K562 (cell line): Measurements from ENCODE around the gene CD320. TPM values are rescaled to one million over a fixed set of nuclear protein-coding genes. Genes with fewer than 3 reads are reported as not detected.

Source experiments
- ATAC-seq: fragments of 200-7000 bp; cut with Tn5 transposase; 3 replicates; pipeline ENCODE4 v1.9.1; 2020; ENCODE audit warnings: moderate library complexity
- BruUV-seq: library from RNA; stranded (reverse); fragments of 400-500 nt; replicated peaks from 2 replicates; lab custom pipeline; 2021; lab: Mats Ljungman, UMichigan
- CTCF ChIA-PET: fragments of 300-600 bp; formaldehyde crosslinking; extraction: SDS; loops from one replicate; lab custom pipeline; 2021; ENCODE audit warnings: low intra/inter-chr PET ratio; lab: Yijun Ruan, JAX
- POLR2A ChIA-PET: fragments of 300-600, 350-650 bp; sonication (Branson Sonifier 250); formaldehyde crosslinking; extraction: SDS; loops from one replicate; lab custom pipeline; 2021; ENCODE audit warnings: antibody characterized with exemption, inconsistent platforms; lab: Yijun Ruan, JAX
- DNase-seq, 4 experiments: peaks; one replicate each; pipeline versions ENCODE4 v3.0.0 to v3.0.0-alpha.2; 2011 to 2018; ENCODE audit warnings: low spot score in 3 of 4, mixed read lengths in 3 of 4; ENCODE audit errors: extremely low read depth in 1 of 4
- FAIRE-seq: peaks from 2 replicates; lab custom pipeline; 2011; peaks lifted over from hg19 to GRCh38; lab: Jason Lieb, UNC
- H2AFZ ChIP-seq: 2 replicates; pipeline ENCODE4 v1.6.0; 2011; ENCODE audit warnings: low read depth, low read length, control low read depth, inconsistent platforms
- H3K27ac ChIP-seq: fragments of 200-600 bp; 3 replicates; pipeline ENCODE4 v1.8.0; 2011; ENCODE audit warnings: low read depth, mild to moderate bottlenecking, control low read depth, inconsistent platforms, low read length, moderate library complexity, mixed read lengths; ENCODE audit errors: extremely low read depth
- H3K27me3 ChIP-seq, 2 experiments: fragments of 300-600 bp in 1 of 2; 2 replicates in 1 of 2; 3 replicates in 1 of 2; pipeline versions ENCODE4 v1.6.0 to v1.8.0; 2011; ENCODE audit warnings: inconsistent platforms in 2 of 2, low read length in 2 of 2, mild to moderate bottlenecking in 1 of 2, mixed read lengths in 1 of 2, moderate library complexity in 1 of 2; ENCODE audit not compliant: control insufficient read depth in 2 of 2, insufficient read depth in 2 of 2
- H3K36me3 ChIP-seq: fragments of 300-600 bp; 3 replicates; pipeline ENCODE4 v1.8.0; 2011; ENCODE audit warnings: mild to moderate bottlenecking, low read length, inconsistent platforms; ENCODE audit not compliant: control insufficient read depth, insufficient read depth
- H3K4me1 ChIP-seq, 2 experiments: fragments of 200-600 bp in 1 of 2; replicated peaks in 1 of 2; 2 replicates in 1 of 2; 3 replicates in 1 of 2; pipeline versions ENCODE4 v1.5.1 to v1.8.0; 2011; ENCODE audit warnings: inconsistent platforms in 2 of 2, low read length in 2 of 2, mild to moderate bottlenecking in 1 of 2, mixed read lengths in 1 of 2, moderate library complexity in 1 of 2; ENCODE audit not compliant: control insufficient read depth in 2 of 2, insufficient read depth in 2 of 2
- H3K4me2 ChIP-seq: 2 replicates; pipeline ENCODE4 v1.6.1; 2011; ENCODE audit warnings: low read length, control low read depth, inconsistent platforms, mixed read lengths; ENCODE audit not compliant: insufficient read depth
- H3K4me3 ChIP-seq: fragments of 200-600 bp; sonication (generic), shearing (Covaris generic); 2 replicates; pipeline ENCODE4 v1.5.1; 2016; ENCODE audit warnings: control low read depth, inconsistent platforms
- H3K79me2 ChIP-seq: fragments of 200-600 bp; 3 replicates; pipeline ENCODE4 v1.8.0; 2011; ENCODE audit warnings: low read length, inconsistent platforms; ENCODE audit not compliant: control insufficient read depth, insufficient read depth
- H3K9ac ChIP-seq, 2 experiments: 2 replicates each; pipeline versions ENCODE4 v1.6.0 to v1.6.1; 2011; ENCODE audit warnings: low read depth in 2 of 2, low read length in 2 of 2, control low read depth in 1 of 2, inconsistent platforms in 1 of 2, mild to moderate bottlenecking in 1 of 2, mixed read lengths in 1 of 2; ENCODE audit not compliant: insufficient read depth in 1 of 2
- H3K9me1 ChIP-seq: one replicate; pipeline ENCODE4 v1.6.0; 2011; ENCODE audit warnings: inconsistent platforms, mild to moderate bottlenecking, low read length, moderate library complexity; ENCODE audit not compliant: control insufficient read depth, insufficient read depth
- H3K9me3 ChIP-seq: replicated peaks from 2 replicates; pipeline ENCODE4 v1.5.1; 2011; ENCODE audit warnings: low read depth, low read length, inconsistent platforms; ENCODE audit not compliant: control insufficient read depth, insufficient read depth
- H4K20me1 ChIP-seq: replicated peaks from 2 replicates; pipeline ENCODE4 v1.6.1; 2011; ENCODE audit warnings: low read length, inconsistent platforms, mixed read lengths; ENCODE audit not compliant: control insufficient read depth, insufficient read depth
- BRCA1 ChIP-seq, 2 experiments: fragments of 450-650 bp in 1 of 2; sonication (generic) in 1 of 2; formaldehyde crosslinking in 1 of 2; IDR thresholded peaks; 2 replicates each; pipeline versions ENCODE4 v1.5.0 to v1.6.1; 2017 to 2020; ENCODE audit warnings: mild to moderate bottlenecking in 1 of 2, missing genetic modification reagents in 1 of 2
- CHD1 ChIP-seq: fragments of 200-600 bp; sonication (generic); IDR thresholded peaks from one replicate; pipeline ENCODE4 v1.6.1; 2012; ENCODE audit warnings: mild to moderate bottlenecking, moderate library complexity, low read length, inconsistent platforms
- DMBX1 ChIP-seq: fragments of 250-450 bp; sonication (Bioruptor Pico); IDR thresholded peaks from 2 replicates; pipeline ENCODE4 v1.8.0; 2022; ENCODE audit warnings: inconsistent platforms, mild to moderate bottlenecking, moderate library complexity, borderline replicate concordance
- DNMT1 ChIP-seq: fragments of 450-650 bp; IDR thresholded peaks from 2 replicates; pipeline ENCODE4 v1.6.1; 2016; ENCODE audit warnings: antibody characterized with exemption, mild to moderate bottlenecking
- DPF2 ChIP-seq: fragments of 450-650 bp; IDR thresholded peaks from 2 replicates; pipeline ENCODE4 v1.6.1; 2016
- HNRNPK ChIP-seq: fragments of 200-400 bp; formaldehyde crosslinking; IDR thresholded peaks from one replicate; pipeline ENCODE4 v1.6.1; 2018; ENCODE audit warnings: mild to moderate bottlenecking, low read depth, low read length; ENCODE audit not compliant: poor library complexity, severe bottlenecking
- MED1 ChIP-seq: sonication (generic); formaldehyde crosslinking; IDR thresholded peaks from 2 replicates; pipeline ENCODE4 v1.8.1; 2023; ENCODE audit warnings: missing genetic modification reagents, borderline replicate concordance
- NFRKB ChIP-seq: fragments of 450-650 bp; IDR thresholded peaks from 2 replicates; pipeline ENCODE4 v1.6.1; 2016; ENCODE audit warnings: low read depth
- RB1 ChIP-seq: fragments of 450-650 bp; IDR thresholded peaks from 2 replicates; pipeline ENCODE4 v1.6.1; 2017; ENCODE audit warnings: low read depth, mild to moderate bottlenecking
- SAP30 ChIP-seq: fragments of 200-600 bp; sonication (generic); IDR thresholded peaks from 2 replicates; pipeline ENCODE4 v1.6.1; 2012; ENCODE audit warnings: borderline replicate concordance, low read depth, mild to moderate bottlenecking, moderate library complexity, low read length, control low read depth, inconsistent platforms; ENCODE audit not compliant: insufficient read depth, poor library complexity, severe bottlenecking
- SMAD2 ChIP-seq: fragments of 150-350 bp; IDR thresholded peaks from 2 replicates; pipeline ENCODE4 v1.6.1; 2014; ENCODE audit warnings: low read depth, mild to moderate bottlenecking, low read length
- SOX6 ChIP-seq: fragments of 450-650 bp; IDR thresholded peaks from 2 replicates; pipeline ENCODE4 v1.6.1; 2014; ENCODE audit warnings: mild to moderate bottlenecking
- TEAD1 ChIP-seq, 2 experiments: fragments of 450-650 bp in 1 of 2; sonication (generic) in 1 of 2; formaldehyde crosslinking; IDR thresholded peaks; 2 replicates each; pipeline versions ENCODE4 v1.4.0 to v1.8.0; 2020 to 2022; ENCODE audit warnings: mild to moderate bottlenecking in 2 of 2, missing genetic modification reagents in 1 of 2
- USF2 ChIP-seq: sonication (generic); formaldehyde crosslinking; IDR thresholded peaks from 2 replicates; pipeline ENCODE4 v1.5.0; 2020; ENCODE audit warnings: missing genetic modification reagents
- YY1 ChIP-seq, 3 experiments: IDR thresholded peaks; 2 replicates each; pipeline ENCODE4 v1.6.1; 2011; ENCODE audit warnings: low read length in 2 of 3, mild to moderate bottlenecking in 2 of 3, moderate library complexity in 2 of 3, borderline replicate concordance in 1 of 3, control low read depth in 1 of 3, low read depth in 1 of 3; ENCODE audit not compliant: insufficient read depth in 3 of 3, insufficient replicate concordance in 2 of 3, control insufficient read depth in 1 of 3, insufficient read length in 1 of 3; ENCODE audit errors: extremely low read depth in 1 of 3
- ZC3H4 ChIP-seq: sonication (generic); formaldehyde crosslinking; IDR thresholded peaks from 2 replicates; pipeline ENCODE4 v1.9.0; 2021; ENCODE audit warnings: missing genetic modification reagents, borderline replicate concordance
- ZNF146 ChIP-seq: IDR thresholded peaks from one replicate; pipeline ENCODE4 v1.6.1; 2018; ENCODE audit warnings: missing compliant biosample characterization; ENCODE audit not compliant: unreplicated experiment
- ZNF232 ChIP-seq: sonication (generic); formaldehyde crosslinking; IDR thresholded peaks from 2 replicates; pipeline ENCODE4 v1.8.0; 2022; ENCODE audit warnings: mild to moderate bottlenecking, missing genetic modification reagents
- ZNF740 ChIP-seq, 3 experiments: fragments of 200-800 bp in 1 of 3; sonication (Bioruptor generic) in 1 of 3; sonication (generic) in 1 of 3; formaldehyde crosslinking in 1 of 3; IDR thresholded peaks; 2 replicates each; pipeline versions ENCODE4 v1.6.1 to v1.8.0; 2016 to 2022; ENCODE audit warnings: mild to moderate bottlenecking in 2 of 3, missing compliant biosample characterization in 2 of 3, missing genetic modification characterization in 2 of 3, missing genetic modification reagents in 1 of 3
- WGBS: fragments of 100-300 bp; shearing (Covaris generic); methylation state at CpG from one replicate; pipeline ENCODE4 v1.1.6; 2016; ENCODE audit warnings: low coverage, mixed read lengths; ENCODE audit not compliant: insufficient coverage; ENCODE audit errors: missing lambda C conversion rate; 5-methylcytosine and 5-hydroxymethylcytosine counted together
- in situ Hi-C: fragments of 300-500 bp; cut with MboI; formaldehyde crosslinking; loops from 4 replicates; pipeline ENCODE4 v1.15.0; 2018; ENCODE audit warnings: inconsistent platforms, mixed read lengths
- intact Hi-C: fragments of 100-400 bp; cut with micrococcal nuclease; formaldehyde crosslinking; loops from 2 replicates; pipeline ENCODE4 v1.14.2; 2022
- polyA plus RNA-seq, 8 experiments: library from polyadenylated mRNA; depleted of rRNA in 4 of 8; stranded (reverse) in 5 of 8; unstranded in 3 of 8; fragments of >200 nt; fragmentation: Nextera tagmentation in 2 of 8; fragmentation: Illumina TruSeq in 1 of 8; extraction: Ambion mirVana in 2 of 8; extraction: Trizol in 1 of 8; gene quantifications; 2 replicates each; pipeline versions ENCODE4 v1.2.1 to v1.2.3, GENCODE V29; 2011 to 2014; ENCODE audit warnings: inconsistent platforms in 1 of 8, missing spikeins in 1 of 8
- total RNA-seq, 7 experiments: library from RNA; depleted of rRNA in 6 of 7; stranded (reverse); fragments of >200 nt in 6 of 7; fragmentation: Illumina TruSeq in 2 of 7; extraction: Trizol in 2 of 7; gene quantifications; 2 replicates each; pipeline versions ENCODE4 v1.2.1 to v1.2.3, GENCODE V29; 2011 to 2021; ENCODE audit warnings: low replicate concordance in 1 of 7

The CD320 gene
- total and polyA plus RNA-seq, 9 of the 15 experiments (the other 6 are each of a cell fraction or from before 2014, with no cell fraction given), result 0.45 to 94.5 (median 34.4) TPM

- no peaks in the 10 kb centered on the region for H3K9me3 ChIP-seq
- peak; percentile 77 for TF ChIP-seq CHD1
- TF ChIP-seq SOX6, result no peak
- peak; percentile 93 for TF ChIP-seq ZC3H4 (CRISPR knock-in tag)
- TF ChIP-seq BRCA1 (IDR thresholded peaks at IDR 0.05), result no peak
- peak; percentile 89; the same call in 1 of the 2 replicates for TF ChIP-seq BRCA1 (CRISPR knock-in tag; IDR thresholded peaks at IDR 0.05)
- TF ChIP-seq SAP30, result no peak
- no peak; a peak in 1 of 4 replicates for TF ChIP-seq TEAD1 (CRISPR knock-in tag; IDR thresholded peaks at IDR 0.05)
- TF ChIP-seq MED1 (CRISPR knock-in tag), result 0 out of 2 replicates have a peak, but pooled peaks have one; percentile 54
- TF ChIP-seq ZNF740 (CRISPR knock-in tag; IDR thresholded peaks at IDR 0.05), result peak; percentile 68; the same call in 1 of the 2 replicates
- no peak for TF ChIP-seq ZNF740 (tag; IDR thresholded peaks at IDR 0.05)
- TF ChIP-seq ZNF232 (CRISPR knock-in tag), result 0 out of 2 replicates have a peak, but pooled peaks have one; percentile 71
- TF ChIP-seq SMAD2, result no peak
- TF ChIP-seq YY1 (IDR thresholded peaks at IDR 0.05; ENCODE audit: borderline replicate concordance in 1 of 3, control insufficient read depth in 1 of 3, extremely low read depth in 1 of 3, insufficient read depth in 3 of 3, insufficient read length in 1 of 3, insufficient replicate concordance in 2 of 3, low read depth in 1 of 3, low read length in 2 of 3), result peak in 1 of 3 experiments; percentile 24
- TF ChIP-seq DMBX1 (CRISPR knock-in tag), result no peak
- 0 out of 2 replicates have a peak, but pooled peaks have one; percentile 63 for TF ChIP-seq DNMT1
- peak; percentile 17; the same call in 1 of the 2 replicates for TF ChIP-seq DPF2
- peak; percentile 27; the same call in 1 of the 2 replicates for TF ChIP-seq RB1
- no peak for TF ChIP-seq USF2 (CRISPR knock-in tag)
- TF ChIP-seq ZNF146, result no peak
- peak; percentile 55; the same call in 1 of the 2 replicates for TF ChIP-seq NFRKB
- TF ChIP-seq HNRNPK, result no peak
Observed at GRCh38 chr19:8307400-8307964, 676 bp downstream of the CD320 start.

More at GRCh38 chr19:8307400-8307964, 676 bp downstream of the CD320 start:
- Histone ChIP-seq H3K27me3 (no peaks in the 10 kb centered on the region), H3K79me2 (peaks cover 25% of the 10 kb centered on the region), H3K36me3 (peaks cover 52% of the 10 kb centered on the region; the same call in 2 of the 3 replicates), H3K4me1 (peaks cover 28 to 64% of the 10 kb centered on the region in 2 experiments; a peak in 4 of 5 replicates), H3K27ac (peak overlapping the region; percentile 85), H2AFZ (peak overlapping the region; percentile 86), H3K4me2 (peak overlapping the region; percentile 96), H3K9ac (peak overlapping the region; percentile 62 to 92), H3K9me1 (no peaks in the 10 kb centered on the region), H3K4me3 (peak overlapping the region; percentile 51), H4K20me1 (no peaks in the 10 kb centered on the region; the same call in 1 of the 2 replicates)
- ChIA-PET POLR2A (interaction anchor here (0.6 to 2.4 kb wide), 5 partner anchors 11 to 292 kb away, joined by 3 to 11 read pairs (median 3); partner anchors contain the start of genes NDUFA7 and RPS28), CTCF (no interaction called here)
- intact Hi-C loops (no loop called here), in situ Hi-C loops (loop anchor here (5.0 kb wide), 1 partner anchor 40 kb away; no protein-coding TSS in a partner anchor)
- WGBS, result 0% methylated on average over 21 of the region's 24 CpGs
- peak; percentile 47 for ATAC-seq
- BruUV-seq, result no TSS peak
- DNase-seq, result peak in 3 of 4 experiments; percentile 34 to 56 (median 55)
- FAIRE-seq, result peak; percentile 81
